Body of pancreas (tissue), 4 donors: ENCODE data around the gene CFAP107.

Source experiments
- POLR2A ChIP-seq, 3 donors: fragments of 450-650 bp; IDR thresholded peaks; one replicate each; pipeline ENCODE4 v1.6.1; 2016; ENCODE audit warnings: antibody characterized with exemption in 3 of 3, mild to moderate bottlenecking in 2 of 3
- TF ChIP-seq, protein P1 (sequence below), 7 experiments: fragments of 450-650 bp in 4 of 7; fragments of 200-600 bp in 3 of 7; sonication (generic) in 3 of 7; IDR thresholded peaks; one replicate each; pipeline ENCODE4 v1.5.1; 2016 to 2019; ENCODE audit warnings: antibody characterized with exemption in 7 of 7

DNA sequence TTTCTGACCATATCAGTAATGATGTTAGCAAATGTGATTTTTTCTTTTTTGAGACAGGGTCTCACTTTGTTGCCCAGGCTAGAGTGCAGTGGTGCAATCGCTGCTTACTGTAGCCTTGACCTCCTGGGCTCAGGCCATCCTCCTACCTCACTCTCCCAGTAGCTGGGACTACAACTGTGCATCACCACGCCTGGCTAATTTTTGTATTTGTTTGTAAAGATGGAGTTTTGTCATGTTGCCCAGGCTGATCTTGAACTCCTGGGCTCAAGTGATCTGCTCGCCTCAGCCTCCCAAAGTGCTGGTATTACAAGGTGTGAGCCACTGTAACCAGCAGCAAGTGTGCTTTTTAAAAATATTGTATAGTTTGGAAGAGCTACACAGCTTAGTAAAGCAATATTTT is 4.1 kb upstream of the CFAP107 start:
- TF ChIP-seq, protein P1, sequence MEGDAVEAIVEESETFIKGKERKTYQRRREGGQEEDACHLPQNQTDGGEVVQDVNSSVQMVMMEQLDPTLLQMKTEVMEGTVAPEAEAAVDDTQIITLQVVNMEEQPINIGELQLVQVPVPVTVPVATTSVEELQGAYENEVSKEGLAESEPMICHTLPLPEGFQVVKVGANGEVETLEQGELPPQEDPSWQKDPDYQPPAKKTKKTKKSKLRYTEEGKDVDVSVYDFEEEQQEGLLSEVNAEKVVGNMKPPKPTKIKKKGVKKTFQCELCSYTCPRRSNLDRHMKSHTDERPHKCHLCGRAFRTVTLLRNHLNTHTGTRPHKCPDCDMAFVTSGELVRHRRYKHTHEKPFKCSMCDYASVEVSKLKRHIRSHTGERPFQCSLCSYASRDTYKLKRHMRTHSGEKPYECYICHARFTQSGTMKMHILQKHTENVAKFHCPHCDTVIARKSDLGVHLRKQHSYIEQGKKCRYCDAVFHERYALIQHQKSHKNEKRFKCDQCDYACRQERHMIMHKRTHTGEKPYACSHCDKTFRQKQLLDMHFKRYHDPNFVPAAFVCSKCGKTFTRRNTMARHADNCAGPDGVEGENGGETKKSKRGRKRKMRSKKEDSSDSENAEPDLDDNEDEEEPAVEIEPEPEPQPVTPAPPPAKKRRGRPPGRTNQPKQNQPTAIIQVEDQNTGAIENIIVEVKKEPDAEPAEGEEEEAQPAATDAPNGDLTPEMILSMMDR (IDR thresholded peaks at IDR 0.05): no peak
- no peak for TF ChIP-seq POLR2A (IDR thresholded peaks at IDR 0.05)
